Duodenal mucosa (tissue), 2 donors: ENCODE measurements around the gene CENATAC.
"Not testable (repeated sequence)": the region's sequence is repeated elsewhere in the genome, so short reads cannot be mapped to it uniquely, and the experiment has no call there.

Experiments
- H3K27ac ChIP-seq: one replicate; pipeline ENCODE4 v1.7.0; 2013; ENCODE audit warnings: low read depth, low read length
- H3K27me3 ChIP-seq, 2 donors: one replicate each; pipeline ENCODE4 v1.7.0; 2013; ENCODE audit warnings: low read length in 2 of 2, control low read depth in 1 of 2; ENCODE audit not compliant: insufficient read depth in 2 of 2, control insufficient read depth in 1 of 2
- H3K36me3 ChIP-seq, 2 donors: one replicate each; pipeline ENCODE4 v1.7.0; 2013; ENCODE audit warnings: low read length in 2 of 2, control low read depth in 1 of 2; ENCODE audit not compliant: insufficient read depth in 2 of 2, control insufficient read depth in 1 of 2
- H3K4me1 ChIP-seq, 2 donors: one replicate each; pipeline ENCODE4 v1.7.0; 2013; ENCODE audit warnings: low read length in 2 of 2, control low read depth in 1 of 2; ENCODE audit not compliant: insufficient read depth in 2 of 2, control insufficient read depth in 1 of 2
- H3K4me3 ChIP-seq, 2 donors: one replicate each; pipeline ENCODE4 v1.7.0; 2013; ENCODE audit warnings: low read length in 2 of 2, low read depth in 1 of 2
- H3K9ac ChIP-seq, 2 donors: one replicate each; pipeline ENCODE4 v1.7.0; 2013; ENCODE audit warnings: low read length in 2 of 2, low read depth in 1 of 2
- H3K9me3 ChIP-seq, 2 donors: one replicate each; pipeline ENCODE4 v1.7.0; 2013; ENCODE audit warnings: low read length in 2 of 2, control low read depth in 1 of 2; ENCODE audit not compliant: control insufficient read depth in 1 of 2

CENATAC gene

DNA sequence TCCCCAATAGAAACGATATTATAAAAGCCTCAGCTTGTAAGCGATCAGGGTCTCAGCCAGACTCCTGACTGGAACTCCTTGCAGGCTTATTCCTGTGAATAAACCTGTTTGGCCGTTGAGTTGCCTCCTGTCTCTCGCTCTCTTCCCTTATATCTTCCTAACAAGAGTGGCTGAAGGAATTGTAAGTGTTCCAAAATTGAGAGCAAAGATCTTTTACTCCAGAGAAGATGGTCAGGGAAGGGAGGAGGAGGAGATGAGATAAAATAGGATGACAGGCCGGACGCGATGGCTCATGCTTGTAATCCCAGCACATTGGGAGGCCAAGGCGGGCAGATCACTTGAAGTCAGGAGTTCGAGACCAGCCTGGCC, 34.0 kb downstream of the CENATAC start:
- H3K4me1 ChIP-seq: peaks cover 22 to 31% of the 10 kb centered on the region in 2 donors
- no peak overlapping the region for H3K27ac ChIP-seq
- H3K9ac ChIP-seq: no peak overlapping the region
- H3K4me3 ChIP-seq: no peak overlapping the region
- H3K36me3 ChIP-seq: peaks cover 0 to 7% of the 10 kb centered on the region in 2 donors
- H3K27me3 ChIP-seq: no peaks in the 10 kb centered on the region
- H3K9me3 ChIP-seq: no peaks in the 10 kb centered on the region

DNA sequence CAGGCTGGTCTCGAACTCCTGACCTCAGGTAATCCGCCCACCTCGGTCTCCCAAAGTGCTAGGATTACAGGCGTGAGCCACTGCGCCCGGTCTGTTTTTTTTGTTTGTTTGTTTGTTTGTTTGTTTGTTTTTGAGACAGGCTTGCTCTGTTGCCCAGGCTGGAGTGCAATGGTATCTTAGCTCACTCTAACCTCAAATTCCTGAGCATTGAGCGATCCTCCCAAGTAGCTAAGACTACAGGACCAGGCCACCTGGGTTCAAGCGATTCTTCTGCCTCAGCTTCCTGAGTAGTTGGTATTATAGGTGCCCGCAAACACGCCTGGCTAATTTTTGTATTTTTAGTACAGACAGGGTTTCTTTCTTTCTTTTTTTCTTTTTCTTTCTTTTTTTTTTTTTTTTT, 35.5 kb downstream of the CENATAC start:
- H3K4me1 ChIP-seq: peaks cover 13 to 18% of the 10 kb centered on the region in 2 donors
- not testable (repeated sequence) for H3K9ac ChIP-seq, H3K36me3 ChIP-seq, H3K9me3 ChIP-seq, H3K27ac ChIP-seq, H3K27me3 ChIP-seq, H3K4me3 ChIP-seq

- H3K9ac ChIP-seq: no peak overlapping the region
- peaks cover 2 to 5% of the 10 kb centered on the region in 2 donors for H3K4me1 ChIP-seq
- no peak overlapping the region for H3K27ac ChIP-seq
- no peaks in the 10 kb centered on the region for H3K27me3 ChIP-seq
- H3K9me3 ChIP-seq: no peaks in the 10 kb centered on the region
- no peaks in the 10 kb centered on the region for H3K36me3 ChIP-seq
- no peak overlapping the region for H3K4me3 ChIP-seq
Measured at GRCh38 chr11:119034813-119035212, 36.9 kb downstream of the CENATAC start.

GRCh38 chr11:119038884-119039283, 40.9 kb downstream of the CENATAC start:
- Histone ChIP-seq H3K27ac (no peak overlapping the region), H3K27me3 (no peaks in the 10 kb centered on the region), H3K4me1 (no peaks in the 10 kb centered on the region), H3K36me3 (no peaks in the 10 kb centered on the region), H3K9me3 (no peaks in the 10 kb centered on the region), H3K9ac (no peak overlapping the region), H3K4me3 (no peak overlapping the region)

GRCh38 chr11:119039471-119039870, 41.5 kb downstream of the CENATAC start:
- not testable (repeated sequence) for H3K9me3 ChIP-seq, H3K27me3 ChIP-seq, H3K4me3 ChIP-seq, H3K36me3 ChIP-seq, H3K4me1 ChIP-seq, H3K27ac ChIP-seq, H3K9ac ChIP-seq

- no peaks in the 10 kb centered on the region for H3K9me3 ChIP-seq
- no peaks in the 10 kb centered on the region for H3K4me1 ChIP-seq
- no peak overlapping the region for H3K9ac ChIP-seq
Measured at GRCh38 chr11:119041821-119042514, 44.0 kb downstream of the CENATAC start.

DNA sequence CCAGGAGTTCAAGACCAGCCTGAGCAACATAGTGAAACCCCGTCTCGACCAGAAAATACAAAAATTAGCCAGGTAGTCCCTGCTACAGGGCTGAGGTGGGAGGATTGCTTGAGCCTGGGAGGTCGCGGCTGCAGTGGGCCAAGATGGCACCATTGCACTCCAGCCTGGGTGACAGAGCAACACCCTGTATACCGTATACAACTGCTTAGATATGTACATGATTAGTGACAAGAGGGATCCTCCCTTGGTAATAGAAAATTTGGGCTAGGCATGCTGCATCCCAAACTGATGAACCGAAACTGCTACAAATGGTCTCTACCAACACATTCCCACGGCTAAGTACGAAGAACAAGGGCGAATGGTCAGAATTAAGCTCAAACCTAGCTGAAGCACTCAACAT, 45.0 kb downstream of the CENATAC start:
- H3K27me3 ChIP-seq: no peaks in the 10 kb centered on the region
- no peak overlapping the region for H3K27ac ChIP-seq
- H3K4me1 ChIP-seq: no peaks in the 10 kb centered on the region
- H3K36me3 ChIP-seq: peaks cover 19 to 37% of the 10 kb centered on the region in 2 donors
- no peaks in the 10 kb centered on the region for H3K9me3 ChIP-seq
- no peak overlapping the region for H3K4me3 ChIP-seq
- no peak overlapping the region for H3K9ac ChIP-seq

More at GRCh38 chr11:119041821-119042514, 44.0 kb downstream of the CENATAC start:
- Histone ChIP-seq H3K27ac (no peak overlapping the region), H3K27me3 (no peaks in the 10 kb centered on the region), H3K36me3 (peaks cover 11 to 27% of the 10 kb centered on the region in 2 donors), H3K4me3 (no peak overlapping the region)

DNA sequence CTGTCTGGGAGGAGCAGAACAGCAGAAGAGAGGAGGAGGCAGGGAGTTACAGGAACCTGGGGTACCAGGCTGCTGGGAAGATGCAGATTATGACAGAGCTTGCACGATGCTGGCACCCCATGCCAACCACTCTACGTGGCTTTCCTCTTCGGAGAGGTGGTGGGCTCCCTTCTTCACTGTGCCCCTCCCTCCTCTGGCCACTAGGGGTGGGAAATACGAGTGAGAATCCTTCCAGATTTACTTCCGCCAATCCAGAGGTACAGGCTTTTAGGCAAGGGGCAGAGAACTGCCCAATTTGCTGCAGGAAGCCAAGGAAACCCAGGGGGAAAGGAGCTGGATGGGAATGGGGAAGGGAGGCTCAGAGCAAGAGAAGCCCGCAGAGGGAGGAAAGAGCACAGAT, 46.8 kb downstream of the CENATAC start:
- no peak overlapping the region for H3K27ac ChIP-seq
- no peaks in the 10 kb centered on the region for H3K4me1 ChIP-seq
- no peaks in the 10 kb centered on the region for H3K9me3 ChIP-seq
- no peak overlapping the region for H3K4me3 ChIP-seq
- no peak overlapping the region for H3K9ac ChIP-seq
- peaks cover 34 to 55% of the 10 kb centered on the region in 2 donors for H3K36me3 ChIP-seq
- H3K27me3 ChIP-seq: no peaks in the 10 kb centered on the region

DNA sequence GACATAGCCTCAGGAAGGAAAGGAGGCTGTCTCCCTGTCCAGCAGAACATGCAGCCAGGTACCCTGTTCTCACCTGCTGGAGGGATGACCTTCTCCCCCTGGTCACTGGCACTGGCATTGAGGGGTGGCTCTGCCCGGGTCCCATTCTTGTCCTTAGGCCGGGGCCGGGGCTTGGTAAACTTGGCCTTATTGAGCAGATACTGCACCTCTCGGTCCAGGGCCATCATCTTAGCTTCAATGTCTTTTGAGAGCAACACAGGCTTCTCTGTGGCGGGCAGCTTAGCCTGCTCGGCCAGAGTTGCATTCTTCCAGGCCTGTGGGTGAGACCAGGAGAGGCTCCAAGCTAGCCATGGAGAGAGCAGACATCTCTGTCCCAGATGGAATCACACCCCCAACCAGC, 48.6 kb downstream of the CENATAC start:
- Histone ChIP-seq H3K4me3 (no peak overlapping the region), H3K27me3 (no peaks in the 10 kb centered on the region), H3K9ac (no peak overlapping the region), H3K27ac (no peak overlapping the region), H3K9me3 (no peaks in the 10 kb centered on the region), H3K4me1 (no peaks in the 10 kb centered on the region), H3K36me3 (peaks cover 38 to 72% of the 10 kb centered on the region in 2 donors)

DNA sequence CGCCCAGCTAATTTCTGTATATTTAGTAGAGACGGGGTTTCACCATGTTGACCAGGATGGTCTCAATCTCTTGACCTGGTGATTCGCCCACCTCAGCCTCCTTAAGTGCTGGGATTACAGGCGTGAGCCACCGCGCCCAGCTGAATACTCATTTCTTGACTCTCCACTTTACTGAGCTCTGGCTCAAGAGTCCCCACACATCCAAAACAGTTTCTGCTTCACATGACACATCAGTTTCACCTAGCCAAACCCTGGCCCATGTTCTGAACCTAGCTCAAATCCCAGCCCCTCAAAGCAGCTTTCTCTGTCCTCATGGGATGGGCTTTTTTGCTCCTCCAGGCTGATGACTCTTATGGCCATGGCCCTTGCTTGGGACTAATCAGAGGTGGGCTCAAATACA, 49.3 kb downstream of the CENATAC start:
- no peak overlapping the region for H3K27ac ChIP-seq
- no peak overlapping the region for H3K9ac ChIP-seq
- H3K9me3 ChIP-seq: no peaks in the 10 kb centered on the region
- H3K36me3 ChIP-seq: peaks cover 45 to 79% of the 10 kb centered on the region in 2 donors
- H3K27me3 ChIP-seq: no peaks in the 10 kb centered on the region
- no peak overlapping the region for H3K4me3 ChIP-seq
- no peaks in the 10 kb centered on the region for H3K4me1 ChIP-seq
